HepG2 (cell line): ENCODE data around the gene BTN1A1. TPM values are rescaled to one million over a fixed set of nuclear protein-coding genes. Genes with fewer than 3 reads are reported as not detected.

Experiments
- ATM ChIP-seq: fragments of 450-650 bp; IDR thresholded peaks from 2 replicates; pipeline ENCODE4 v1.7.1; 2017; ENCODE audit warnings: mild to moderate bottlenecking, borderline replicate concordance
- CBFB ChIP-seq: sonication (generic); formaldehyde crosslinking; IDR thresholded peaks from 2 replicates; pipeline ENCODE4 v1.4.0; 2020; ENCODE audit warnings: missing genetic modification reagents
- CCAR2 ChIP-seq: fragments of 200-400 bp; formaldehyde crosslinking; optimal IDR thresholded peaks from 2 replicates; pipeline ENCODE3; 2018; ENCODE audit warnings: low read depth, mild to moderate bottlenecking, low read length, moderate library complexity
- MZF1 ChIP-seq: sonication (generic); formaldehyde crosslinking; IDR thresholded peaks from 2 replicates; pipeline ENCODE4 v1.8.1; 2023; ENCODE audit warnings: mild to moderate bottlenecking, missing genetic modification reagents, borderline replicate concordance
- PTBP1 ChIP-seq: fragments of 200-400 bp; formaldehyde crosslinking; IDR thresholded peaks from 2 replicates; pipeline ENCODE4 v1.6.1; 2018; ENCODE audit warnings: low read length, low read depth; ENCODE audit not compliant: poor library complexity, severe bottlenecking
- ZNF251 ChIP-seq: sonication (generic); formaldehyde crosslinking; IDR thresholded peaks from 2 replicates; pipeline ENCODE4 v1.9.0; 2021; ENCODE audit warnings: mild to moderate bottlenecking, missing genetic modification reagents
- ZNF510 ChIP-seq: sonication (generic); formaldehyde crosslinking; IDR thresholded peaks from 2 replicates; pipeline ENCODE4 v1.4.0; 2020; ENCODE audit warnings: low read depth, mild to moderate bottlenecking, missing genetic modification reagents
- ZNF644 ChIP-seq: IDR thresholded peaks from 2 replicates; pipeline ENCODE4 v1.6.1; 2016; ENCODE audit warnings: low read depth
- ZSCAN25 ChIP-seq: sonication (generic); formaldehyde crosslinking; IDR thresholded peaks from 2 replicates; pipeline ENCODE4 v1.8.0; 2022; ENCODE audit warnings: mild to moderate bottlenecking, missing genetic modification reagents
- polyA plus RNA-seq, 8 experiments: library from polyadenylated mRNA; depleted of rRNA in 3 of 8; stranded (reverse) in 7 of 8; unstranded in 1 of 8; fragments of >200 nt; fragmentation: Illumina TruSeq in 4 of 8; extraction: Trizol in 4 of 8; gene quantifications; 2 replicates each; pipeline versions ENCODE4 v1.2.1 to v1.2.3, GENCODE V29; 2011 to 2016; ENCODE audit warnings: low read depth in 4 of 8, missing spikeins in 1 of 8, mixed read lengths in 1 of 8; ENCODE audit not compliant: insufficient read depth in 1 of 8
- total RNA-seq, 5 experiments: library from RNA; depleted of rRNA; stranded (reverse); fragments of >200 nt; fragmentation: Illumina TruSeq; extraction: Trizol; gene quantifications; 2 replicates each; pipeline ENCODE4 v1.2.3, GENCODE V29; 2016; ENCODE audit warnings: low read depth in 1 of 5
- TF ChIP-seq, protein P1 (sequence below): IDR thresholded peaks from 2 replicates; pipeline ENCODE4 v1.6.1; 2016; ENCODE audit warnings: missing biosample characterization, missing genetic modification reagents, low read depth
- TF ChIP-seq, protein P2 (sequence below): sonication (generic); formaldehyde crosslinking; IDR thresholded peaks from 2 replicates; pipeline ENCODE4 v1.4.0; 2020; ENCODE audit warnings: low read depth, mild to moderate bottlenecking, missing genetic modification reagents
- TF ChIP-seq, protein P3 (sequence below): sonication (generic); formaldehyde crosslinking; conservative IDR thresholded peaks from 2 replicates; pipeline ENCODE4 v1.4.0; 2020; ENCODE audit warnings: mild to moderate bottlenecking, missing genetic modification reagents, moderate library complexity
- TF ChIP-seq, protein P4 (sequence below): sonication (generic); formaldehyde crosslinking; IDR thresholded peaks from 2 replicates; pipeline ENCODE4 v1.5.1; 2020; ENCODE audit warnings: mild to moderate bottlenecking, missing genetic modification reagents, moderate library complexity
- TF ChIP-seq, protein P5 (sequence below): sonication (generic); formaldehyde crosslinking; IDR thresholded peaks from 2 replicates; pipeline ENCODE4 v1.8.1; 2022; ENCODE audit warnings: low read depth, mild to moderate bottlenecking, missing genetic modification reagents

BTN1A1 gene
- total and polyA plus RNA-seq, 2 of the 13 experiments (the other 11 are each of a cell fraction or from before 2014, with no cell fraction given): 0.04 TPM; not detected in 1

DNA sequence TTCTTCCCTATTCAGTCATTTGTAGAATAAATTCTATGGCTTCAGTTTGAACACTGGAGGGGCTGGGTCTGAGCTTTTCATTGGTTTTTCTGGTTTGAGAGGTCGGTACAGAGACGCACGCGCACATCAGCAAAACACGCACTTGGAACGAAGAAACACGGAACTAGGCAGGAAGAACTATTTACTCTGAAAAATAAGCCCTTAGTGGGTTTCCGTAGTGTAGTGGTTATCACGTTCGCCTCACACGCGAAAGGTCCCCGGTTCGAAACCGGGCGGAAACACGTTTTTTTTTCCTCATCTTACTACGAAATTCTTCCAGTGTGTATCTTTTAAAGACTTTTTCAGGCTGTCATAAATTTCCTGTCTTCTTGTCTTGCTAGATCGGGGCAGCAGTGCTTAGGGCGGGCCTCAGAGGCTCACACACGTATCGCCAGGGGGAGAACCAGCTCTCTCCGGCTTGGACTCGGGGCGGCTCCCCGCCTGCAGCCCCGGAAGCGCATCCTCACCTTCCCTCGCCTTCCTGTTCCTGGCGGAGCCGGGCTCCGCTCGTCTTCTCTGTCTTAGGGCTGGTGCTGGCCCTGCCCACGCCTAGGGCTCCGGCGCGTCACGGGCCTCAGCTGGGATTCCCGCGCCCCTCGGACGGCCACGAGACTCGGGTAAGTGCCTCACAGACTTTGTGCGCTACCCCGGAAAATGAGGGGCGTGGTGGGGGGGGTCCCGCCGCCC is 37.9 kb downstream of the BTN1A1 start, which contains the start of gene HMGN4 (continued):
- TF ChIP-seq, protein P1, sequence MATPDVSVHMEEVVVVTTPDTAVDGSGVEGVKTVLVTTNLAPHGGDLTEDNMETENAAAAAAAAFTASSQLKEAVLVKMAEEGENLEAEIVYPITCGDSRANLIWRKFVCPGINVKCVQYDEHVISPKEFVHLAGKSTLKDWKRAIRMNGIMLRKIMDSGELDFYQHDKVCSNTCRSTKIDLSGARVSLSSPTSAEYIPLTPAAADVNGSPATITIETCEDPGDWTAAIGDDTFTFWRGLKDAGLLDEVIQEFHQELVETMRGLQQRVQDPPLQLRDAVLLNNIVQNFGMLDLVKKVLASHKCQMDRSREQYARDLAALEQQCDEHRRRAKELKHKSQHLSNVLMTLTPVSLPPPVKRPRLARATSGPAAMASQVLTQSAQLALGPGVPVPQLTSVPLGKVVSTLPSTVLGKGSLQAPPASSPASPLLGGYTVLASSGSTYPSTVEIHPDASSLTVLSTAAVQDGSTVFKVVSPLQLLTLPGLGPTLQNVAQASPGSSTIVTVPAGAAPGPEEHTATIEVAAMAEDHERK: no peak
- TF ChIP-seq, protein P2, sequence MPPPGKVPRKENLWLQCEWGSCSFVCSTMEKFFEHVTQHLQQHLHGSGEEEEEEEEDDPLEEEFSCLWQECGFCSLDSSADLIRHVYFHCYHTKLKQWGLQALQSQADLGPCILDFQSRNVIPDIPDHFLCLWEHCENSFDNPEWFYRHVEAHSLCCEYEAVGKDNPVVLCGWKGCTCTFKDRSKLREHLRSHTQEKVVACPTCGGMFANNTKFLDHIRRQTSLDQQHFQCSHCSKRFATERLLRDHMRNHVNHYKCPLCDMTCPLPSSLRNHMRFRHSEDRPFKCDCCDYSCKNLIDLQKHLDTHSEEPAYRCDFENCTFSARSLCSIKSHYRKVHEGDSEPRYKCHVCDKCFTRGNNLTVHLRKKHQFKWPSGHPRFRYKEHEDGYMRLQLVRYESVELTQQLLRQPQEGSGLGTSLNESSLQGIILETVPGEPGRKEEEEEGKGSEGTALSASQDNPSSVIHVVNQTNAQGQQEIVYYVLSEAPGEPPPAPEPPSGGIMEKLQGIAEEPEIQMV (CRISPR knock-in tag): no peak
- TF ChIP-seq, protein P3, sequence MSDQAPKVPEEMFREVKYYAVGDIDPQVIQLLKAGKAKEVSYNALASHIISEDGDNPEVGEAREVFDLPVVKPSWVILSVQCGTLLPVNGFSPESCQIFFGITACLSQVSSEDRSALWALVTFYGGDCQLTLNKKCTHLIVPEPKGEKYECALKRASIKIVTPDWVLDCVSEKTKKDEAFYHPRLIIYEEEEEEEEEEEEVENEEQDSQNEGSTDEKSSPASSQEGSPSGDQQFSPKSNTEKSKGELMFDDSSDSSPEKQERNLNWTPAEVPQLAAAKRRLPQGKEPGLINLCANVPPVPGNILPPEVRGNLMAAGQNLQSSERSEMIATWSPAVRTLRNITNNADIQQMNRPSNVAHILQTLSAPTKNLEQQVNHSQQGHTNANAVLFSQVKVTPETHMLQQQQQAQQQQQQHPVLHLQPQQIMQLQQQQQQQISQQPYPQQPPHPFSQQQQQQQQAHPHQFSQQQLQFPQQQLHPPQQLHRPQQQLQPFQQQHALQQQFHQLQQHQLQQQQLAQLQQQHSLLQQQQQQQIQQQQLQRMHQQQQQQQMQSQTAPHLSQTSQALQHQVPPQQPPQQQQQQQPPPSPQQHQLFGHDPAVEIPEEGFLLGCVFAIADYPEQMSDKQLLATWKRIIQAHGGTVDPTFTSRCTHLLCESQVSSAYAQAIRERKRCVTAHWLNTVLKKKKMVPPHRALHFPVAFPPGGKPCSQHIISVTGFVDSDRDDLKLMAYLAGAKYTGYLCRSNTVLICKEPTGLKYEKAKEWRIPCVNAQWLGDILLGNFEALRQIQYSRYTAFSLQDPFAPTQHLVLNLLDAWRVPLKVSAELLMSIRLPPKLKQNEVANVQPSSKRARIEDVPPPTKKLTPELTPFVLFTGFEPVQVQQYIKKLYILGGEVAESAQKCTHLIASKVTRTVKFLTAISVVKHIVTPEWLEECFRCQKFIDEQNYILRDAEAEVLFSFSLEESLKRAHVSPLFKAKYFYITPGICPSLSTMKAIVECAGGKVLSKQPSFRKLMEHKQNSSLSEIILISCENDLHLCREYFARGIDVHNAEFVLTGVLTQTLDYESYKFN (CRISPR knock-in tag): no peak
- TF ChIP-seq ZNF644 (no peak), CCAR2 (no peak), ZSCAN25 (CRISPR knock-in tag) (no peak), ATM (no peak), MZF1 (CRISPR knock-in tag) (no peak), CBFB (CRISPR knock-in tag) (peak; percentile 72; the same call in 1 of the 2 replicates), ZNF510 (CRISPR knock-in tag) (no peak), PTBP1 (no peak), ZNF251 (CRISPR knock-in tag) (no peak)
- TF ChIP-seq, protein P4, sequence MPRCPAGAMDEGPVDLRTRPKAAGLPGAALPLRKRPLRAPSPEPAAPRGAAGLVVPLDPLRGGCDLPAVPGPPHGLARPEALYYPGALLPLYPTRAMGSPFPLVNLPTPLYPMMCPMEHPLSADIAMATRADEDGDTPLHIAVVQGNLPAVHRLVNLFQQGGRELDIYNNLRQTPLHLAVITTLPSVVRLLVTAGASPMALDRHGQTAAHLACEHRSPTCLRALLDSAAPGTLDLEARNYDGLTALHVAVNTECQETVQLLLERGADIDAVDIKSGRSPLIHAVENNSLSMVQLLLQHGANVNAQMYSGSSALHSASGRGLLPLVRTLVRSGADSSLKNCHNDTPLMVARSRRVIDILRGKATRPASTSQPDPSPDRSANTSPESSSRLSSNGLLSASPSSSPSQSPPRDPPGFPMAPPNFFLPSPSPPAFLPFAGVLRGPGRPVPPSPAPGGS (CRISPR knock-in tag): no peak
- TF ChIP-seq, protein P5, sequence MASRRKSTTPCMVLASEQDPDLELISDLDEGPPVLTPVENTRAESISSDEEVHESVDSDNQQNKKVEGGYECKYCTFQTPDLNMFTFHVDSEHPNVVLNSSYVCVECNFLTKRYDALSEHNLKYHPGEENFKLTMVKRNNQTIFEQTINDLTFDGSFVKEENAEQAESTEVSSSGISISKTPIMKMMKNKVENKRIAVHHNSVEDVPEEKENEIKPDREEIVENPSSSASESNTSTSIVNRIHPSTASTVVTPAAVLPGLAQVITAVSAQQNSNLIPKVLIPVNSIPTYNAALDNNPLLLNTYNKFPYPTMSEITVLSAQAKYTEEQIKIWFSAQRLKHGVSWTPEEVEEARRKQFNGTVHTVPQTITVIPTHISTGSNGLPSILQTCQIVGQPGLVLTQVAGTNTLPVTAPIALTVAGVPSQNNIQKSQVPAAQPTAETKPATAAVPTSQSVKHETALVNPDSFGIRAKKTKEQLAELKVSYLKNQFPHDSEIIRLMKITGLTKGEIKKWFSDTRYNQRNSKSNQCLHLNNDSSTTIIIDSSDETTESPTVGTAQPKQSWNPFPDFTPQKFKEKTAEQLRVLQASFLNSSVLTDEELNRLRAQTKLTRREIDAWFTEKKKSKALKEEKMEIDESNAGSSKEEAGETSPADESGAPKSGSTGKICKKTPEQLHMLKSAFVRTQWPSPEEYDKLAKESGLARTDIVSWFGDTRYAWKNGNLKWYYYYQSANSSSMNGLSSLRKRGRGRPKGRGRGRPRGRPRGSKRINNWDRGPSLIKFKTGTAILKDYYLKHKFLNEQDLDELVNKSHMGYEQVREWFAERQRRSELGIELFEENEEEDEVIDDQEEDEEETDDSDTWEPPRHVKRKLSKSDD (CRISPR knock-in tag): 0 out of 2 replicates have a peak, but pooled peaks have one; percentile 77
